K562 (cell line): ENCODE results near the gene MTMR12. TPM values are rescaled to one million over a fixed set of nuclear protein-coding genes. Genes with fewer than 3 reads are reported as not detected.

ENCODE experiments used
- ATAC-seq: fragments of 200-7000 bp; cut with Tn5 transposase; 3 replicates; pipeline ENCODE4 v1.9.1; 2020; ENCODE audit warnings: moderate library complexity
- BruUV-seq: library from RNA; stranded (reverse); fragments of 400-500 nt; replicated peaks from 2 replicates; lab custom pipeline; 2021; lab: Mats Ljungman, UMichigan
- CTCF ChIA-PET: fragments of 300-600 bp; formaldehyde crosslinking; extraction: SDS; loops from one replicate; lab custom pipeline; 2021; ENCODE audit warnings: low intra/inter-chr PET ratio; lab: Yijun Ruan, JAX
- POLR2A ChIA-PET: fragments of 300-600, 350-650 bp; sonication (Branson Sonifier 250); formaldehyde crosslinking; extraction: SDS; loops from one replicate; lab custom pipeline; 2021; ENCODE audit warnings: antibody characterized with exemption, inconsistent platforms; lab: Yijun Ruan, JAX
- DNase-seq, 4 experiments: peaks; one replicate each; pipeline versions ENCODE4 v3.0.0 to v3.0.0-alpha.2; 2011 to 2018; ENCODE audit warnings: low spot score in 3 of 4, mixed read lengths in 3 of 4; ENCODE audit errors: extremely low read depth in 1 of 4
- FAIRE-seq: peaks from 2 replicates; lab custom pipeline; 2011; peaks lifted over from hg19 to GRCh38; lab: Jason Lieb, UNC
- H2AFZ ChIP-seq: 2 replicates; pipeline ENCODE4 v1.6.0; 2011; ENCODE audit warnings: low read depth, low read length, control low read depth, inconsistent platforms
- H3K27ac ChIP-seq: fragments of 200-600 bp; 3 replicates; pipeline ENCODE4 v1.8.0; 2011; ENCODE audit warnings: low read depth, mild to moderate bottlenecking, control low read depth, inconsistent platforms, low read length, moderate library complexity, mixed read lengths; ENCODE audit errors: extremely low read depth
- H3K27me3 ChIP-seq, 2 experiments: fragments of 300-600 bp in 1 of 2; 2 replicates in 1 of 2; 3 replicates in 1 of 2; pipeline versions ENCODE4 v1.6.0 to v1.8.0; 2011; ENCODE audit warnings: inconsistent platforms in 2 of 2, low read length in 2 of 2, mild to moderate bottlenecking in 1 of 2, mixed read lengths in 1 of 2, moderate library complexity in 1 of 2; ENCODE audit not compliant: control insufficient read depth in 2 of 2, insufficient read depth in 2 of 2
- H3K36me3 ChIP-seq: fragments of 300-600 bp; 3 replicates; pipeline ENCODE4 v1.8.0; 2011; ENCODE audit warnings: mild to moderate bottlenecking, low read length, inconsistent platforms; ENCODE audit not compliant: control insufficient read depth, insufficient read depth
- H3K4me1 ChIP-seq, 2 experiments: fragments of 200-600 bp in 1 of 2; replicated peaks in 1 of 2; 2 replicates in 1 of 2; 3 replicates in 1 of 2; pipeline versions ENCODE4 v1.5.1 to v1.8.0; 2011; ENCODE audit warnings: inconsistent platforms in 2 of 2, low read length in 2 of 2, mild to moderate bottlenecking in 1 of 2, mixed read lengths in 1 of 2, moderate library complexity in 1 of 2; ENCODE audit not compliant: control insufficient read depth in 2 of 2, insufficient read depth in 2 of 2
- H3K4me2 ChIP-seq: 2 replicates; pipeline ENCODE4 v1.6.1; 2011; ENCODE audit warnings: low read length, control low read depth, inconsistent platforms, mixed read lengths; ENCODE audit not compliant: insufficient read depth
- H3K4me3 ChIP-seq: fragments of 200-600 bp; sonication (generic), shearing (Covaris generic); 2 replicates; pipeline ENCODE4 v1.5.1; 2016; ENCODE audit warnings: control low read depth, inconsistent platforms
- H3K79me2 ChIP-seq: fragments of 200-600 bp; 3 replicates; pipeline ENCODE4 v1.8.0; 2011; ENCODE audit warnings: low read length, inconsistent platforms; ENCODE audit not compliant: control insufficient read depth, insufficient read depth
- H3K9ac ChIP-seq, 2 experiments: 2 replicates each; pipeline versions ENCODE4 v1.6.0 to v1.6.1; 2011; ENCODE audit warnings: low read depth in 2 of 2, low read length in 2 of 2, control low read depth in 1 of 2, inconsistent platforms in 1 of 2, mild to moderate bottlenecking in 1 of 2, mixed read lengths in 1 of 2; ENCODE audit not compliant: insufficient read depth in 1 of 2
- H3K9me1 ChIP-seq: one replicate; pipeline ENCODE4 v1.6.0; 2011; ENCODE audit warnings: inconsistent platforms, mild to moderate bottlenecking, low read length, moderate library complexity; ENCODE audit not compliant: control insufficient read depth, insufficient read depth
- H3K9me3 ChIP-seq: replicated peaks from 2 replicates; pipeline ENCODE4 v1.5.1; 2011; ENCODE audit warnings: low read depth, low read length, inconsistent platforms; ENCODE audit not compliant: control insufficient read depth, insufficient read depth
- H4K20me1 ChIP-seq: replicated peaks from 2 replicates; pipeline ENCODE4 v1.6.1; 2011; ENCODE audit warnings: low read length, inconsistent platforms, mixed read lengths; ENCODE audit not compliant: control insufficient read depth, insufficient read depth
- ETV6 ChIP-seq, 3 experiments: fragments of 150-350 bp in 1 of 3; sonication (generic) in 1 of 3; formaldehyde crosslinking in 1 of 3; IDR thresholded peaks; 2 replicates each; pipeline versions ENCODE4 v1.6.1 to v1.8.0; 2014 to 2022; ENCODE audit warnings: borderline replicate concordance in 2 of 3, low read depth in 2 of 3, antibody characterized with exemption in 1 of 3, low read length in 1 of 3, mild to moderate bottlenecking in 1 of 3, missing genetic modification reagents in 1 of 3
- HOMEZ ChIP-seq: fragments of 250-450 bp; sonication (Bioruptor Pico); IDR thresholded peaks from 2 replicates; pipeline ENCODE4 v1.4.0; 2020; ENCODE audit warnings: mild to moderate bottlenecking, moderate library complexity
- PBX2 ChIP-seq, 2 experiments: IDR thresholded peaks in 1 of 2; conservative IDR thresholded peaks in 1 of 2; 2 replicates each; pipeline ENCODE4 v1.6.1; 2016; ENCODE audit warnings: low read depth in 2 of 2, mild to moderate bottlenecking in 1 of 2, missing compliant biosample characterization in 1 of 2, missing genetic modification characterization in 1 of 2, moderate library complexity in 1 of 2
- PHTF2 ChIP-seq: fragments of 250-450 bp; sonication (Bioruptor Pico); IDR thresholded peaks from 2 replicates; pipeline ENCODE4 v1.5.0; 2021; ENCODE audit warnings: mild to moderate bottlenecking
- PREB ChIP-seq: sonication (generic); formaldehyde crosslinking; IDR thresholded peaks from 2 replicates; pipeline ENCODE4 v1.8.1; 2023; ENCODE audit warnings: mild to moderate bottlenecking, missing genetic modification reagents
- RCOR1 ChIP-seq, 2 experiments: IDR thresholded peaks; 2 replicates each; pipeline ENCODE4 v1.6.1; 2012; ENCODE audit warnings: low read depth in 2 of 2, low read length in 2 of 2, borderline replicate concordance in 1 of 2, improper control_type of control experiment in 1 of 2
- ZNF224 ChIP-seq: sonication (generic); formaldehyde crosslinking; IDR thresholded peaks from 2 replicates; pipeline ENCODE4 v1.8.0; 2022; ENCODE audit warnings: mild to moderate bottlenecking, missing genetic modification reagents
- ZNF311 ChIP-seq: fragments of 250-450 bp; sonication (Bioruptor Pico); IDR thresholded peaks from 2 replicates; pipeline ENCODE4 v1.4.0; 2020; ENCODE audit warnings: mild to moderate bottlenecking, moderate library complexity
- ZNF586 ChIP-seq: fragments of 450-650 bp; formaldehyde crosslinking; conservative IDR thresholded peaks from 2 replicates; pipeline ENCODE4 v1.4.0; 2020; ENCODE audit warnings: mild to moderate bottlenecking, moderate library complexity
- WGBS: fragments of 100-300 bp; shearing (Covaris generic); methylation state at CpG from one replicate; pipeline ENCODE4 v1.1.6; 2016; ENCODE audit warnings: low coverage, mixed read lengths; ENCODE audit not compliant: insufficient coverage; ENCODE audit errors: missing lambda C conversion rate; 5-methylcytosine and 5-hydroxymethylcytosine counted together
- in situ Hi-C: fragments of 300-500 bp; cut with MboI; formaldehyde crosslinking; loops from 4 replicates; pipeline ENCODE4 v1.15.0; 2018; ENCODE audit warnings: inconsistent platforms, mixed read lengths
- intact Hi-C: fragments of 100-400 bp; cut with micrococcal nuclease; formaldehyde crosslinking; loops from 2 replicates; pipeline ENCODE4 v1.14.2; 2022
- polyA plus RNA-seq, 8 experiments: library from polyadenylated mRNA; depleted of rRNA in 4 of 8; stranded (reverse) in 5 of 8; unstranded in 3 of 8; fragments of >200 nt; fragmentation: Nextera tagmentation in 2 of 8; fragmentation: Illumina TruSeq in 1 of 8; extraction: Ambion mirVana in 2 of 8; extraction: Trizol in 1 of 8; gene quantifications; 2 replicates each; pipeline versions ENCODE4 v1.2.1 to v1.2.3, GENCODE V29; 2011 to 2014; ENCODE audit warnings: inconsistent platforms in 1 of 8, missing spikeins in 1 of 8
- total RNA-seq, 7 experiments: library from RNA; depleted of rRNA in 6 of 7; stranded (reverse); fragments of >200 nt in 6 of 7; fragmentation: Illumina TruSeq in 2 of 7; extraction: Trizol in 2 of 7; gene quantifications; 2 replicates each; pipeline versions ENCODE4 v1.2.1 to v1.2.3, GENCODE V29; 2011 to 2021; ENCODE audit warnings: low replicate concordance in 1 of 7

MTMR12 gene
- total and polyA plus RNA-seq, 9 of the 15 experiments (the other 6 are each of a cell fraction or from before 2014, with no cell fraction given), result 4.0 to 28.7 (median 17.1) TPM

GRCh38 chr5:32331217-32331934 is 18.6 kb upstream of the MTMR12 start (continued):
- no peak for TF ChIP-seq PBX2 (CRISPR knock-in tag; IDR thresholded peaks at IDR 0.05; ENCODE audit: low read depth)
- TF ChIP-seq PBX2 (tag; conservative IDR thresholded peaks at IDR 0.05; ENCODE audit: low read depth), result peak; percentile 65

- Histone ChIP-seq H3K4me3 (no peak overlapping the region), H3K9me1 (no peaks in the 10 kb centered on the region), H4K20me1 (no peaks in the 10 kb centered on the region), H3K4me2 (no peak overlapping the region), H3K79me2 (no peaks in the 10 kb centered on the region), H2AFZ (no peak overlapping the region), H3K27ac (no peak overlapping the region), H3K36me3 (no peaks in the 10 kb centered on the region), H3K27me3 (no peaks in the 10 kb centered on the region), H3K4me1 (peaks cover 0 to 3% of the 10 kb centered on the region in 2 experiments; a peak in 1 of 5 replicates), H3K9ac (no peak overlapping the region), H3K9me3 (no peaks in the 10 kb centered on the region)
- WGBS, result 45% methylated on average over 11 of the region's 11 CpGs
- no peak for DNase-seq
- intact Hi-C loops, result loop anchor here (10.0 kb wide), 1 partner anchor 284 kb away; no protein-coding TSS in a partner anchor
- BruUV-seq, result no TSS peak
- POLR2A ChIA-PET, result interaction anchor here (0.6 to 2.3 kb wide), 2 partner anchors 16 to 125 kb away, joined by 3 to 5 read pairs; no protein-coding TSS in a partner anchor
- in situ Hi-C loops, result no loop called here
- no peak for ATAC-seq
- FAIRE-seq, result no peak
- CTCF ChIA-PET, result interaction anchor here (1.6 kb wide), 1 partner anchor 97 kb away, joined by 18 read pairs; no protein-coding TSS in a partner anchor
- TF ChIP-seq PREB (CRISPR knock-in tag), result no peak
- no peak for TF ChIP-seq ZNF311 (CRISPR knock-in tag)
- TF ChIP-seq RCOR1 (IDR thresholded peaks at IDR 0.05; ENCODE audit: borderline replicate concordance in 1 of 2, low read depth in 2 of 2, low read length in 2 of 2), result no peak
- no peak for TF ChIP-seq HOMEZ (CRISPR knock-in tag)
- TF ChIP-seq ETV6 (IDR thresholded peaks at IDR 0.05; ENCODE audit: borderline replicate concordance in 1 of 2, low read depth in 2 of 2, low read length in 1 of 2), result no peak
- TF ChIP-seq ETV6 (CRISPR knock-in tag; IDR thresholded peaks at IDR 0.05; ENCODE audit: borderline replicate concordance), result no peak
- TF ChIP-seq ZNF586 (CRISPR knock-in tag), result no peak
- no peak for TF ChIP-seq PHTF2 (CRISPR knock-in tag)
- no peak for TF ChIP-seq ZNF224 (CRISPR knock-in tag)
These were observed 17.6 kb upstream of the MTMR12 start for GRCh38 chr5:32330126-32330971.
